HepG2 (cell line): ENCODE measurements around the gene RIPK1. TPM values are rescaled to one million over a fixed set of nuclear protein-coding genes. Genes with fewer than 3 reads are reported as not detected.

ENCODE experiments used
- AGO1 ChIP-seq: fragments of 200-400 bp; formaldehyde crosslinking; IDR thresholded peaks from 2 replicates; pipeline ENCODE4 v1.6.1; 2017; ENCODE audit warnings: mild to moderate bottlenecking, low read depth, low read length, moderate library complexity; ENCODE audit not compliant: poor library complexity, severe bottlenecking
- ARHGAP35 ChIP-seq: sonication (generic); formaldehyde crosslinking; IDR thresholded peaks from 2 replicates; pipeline ENCODE4 v1.9.0; 2022; ENCODE audit warnings: mild to moderate bottlenecking, inconsistent platforms, moderate library complexity, missing genetic modification reagents, borderline replicate concordance
- ELF1 ChIP-seq: sonication (generic); formaldehyde crosslinking; IDR thresholded peaks from 2 replicates; pipeline ENCODE4 v1.4.0; 2020; ENCODE audit warnings: missing genetic modification reagents
- JUND ChIP-seq: sonication (generic); formaldehyde crosslinking; IDR thresholded peaks from 2 replicates; pipeline ENCODE4 v1.8.0; 2022; ENCODE audit warnings: mild to moderate bottlenecking, missing genetic modification reagents
- LCORL ChIP-seq, 2 experiments: fragments of 450-650 bp in 1 of 2; sonication (generic) in 1 of 2; formaldehyde crosslinking in 1 of 2; IDR thresholded peaks; 2 replicates each; pipeline versions ENCODE4 v1.5.0 to v1.6.1; 2017 to 2020; ENCODE audit warnings: antibody characterized with exemption in 1 of 2, missing genetic modification reagents in 1 of 2
- MBD4 ChIP-seq: IDR thresholded peaks from 2 replicates; pipeline ENCODE4 v1.6.1; 2012; ENCODE audit warnings: low read length, inconsistent platforms, borderline replicate concordance
- SAP130 ChIP-seq: IDR thresholded peaks from 2 replicates; pipeline ENCODE4 v1.6.1; 2016; ENCODE audit warnings: low read depth
- SNAI1 ChIP-seq: sonication (generic); formaldehyde crosslinking; IDR thresholded peaks from 2 replicates; pipeline ENCODE4 v1.5.0; 2020; ENCODE audit warnings: mild to moderate bottlenecking, missing genetic modification reagents, borderline replicate concordance
- SP1 ChIP-seq, 2 experiments: fragments of 450-650 bp in 1 of 2; sonication (generic) in 1 of 2; formaldehyde crosslinking in 1 of 2; IDR thresholded peaks; 2 replicates each; pipeline versions ENCODE4 v1.4.0 to v1.6.1; 2016 to 2020; ENCODE audit warnings: missing genetic modification reagents in 1 of 2
- SYNCRIP ChIP-seq: fragments of 200-400 bp; formaldehyde crosslinking; IDR thresholded peaks from 2 replicates; pipeline ENCODE4 v1.6.1; 2018; ENCODE audit warnings: mild to moderate bottlenecking, low read depth, low read length; ENCODE audit not compliant: insufficient read depth
- THAP11 ChIP-seq: IDR thresholded peaks from 2 replicates; pipeline ENCODE4 v1.6.1; 2016; ENCODE audit warnings: missing biosample characterization, missing genetic modification reagents
- THYN1 ChIP-seq: sonication (generic); formaldehyde crosslinking; IDR thresholded peaks from 2 replicates; pipeline ENCODE4 v1.8.1; 2023; ENCODE audit warnings: low read depth, mild to moderate bottlenecking, moderate library complexity, missing genetic modification reagents, borderline replicate concordance
- ZNF331 ChIP-seq: sonication (generic); formaldehyde crosslinking; IDR thresholded peaks from 2 replicates; pipeline ENCODE4 v1.4.0; 2020; ENCODE audit warnings: missing genetic modification reagents
- ZNF333 ChIP-seq: sonication (generic); formaldehyde crosslinking; IDR thresholded peaks from 2 replicates; pipeline ENCODE4 v1.4.0; 2020; ENCODE audit warnings: mild to moderate bottlenecking, missing genetic modification reagents, borderline replicate concordance
- ZNF674 ChIP-seq: sonication (generic); formaldehyde crosslinking; IDR thresholded peaks from 2 replicates; pipeline ENCODE4 v1.5.0; 2020; ENCODE audit warnings: low read depth, mild to moderate bottlenecking, missing genetic modification reagents
- polyA plus RNA-seq, 8 experiments: library from polyadenylated mRNA; depleted of rRNA in 3 of 8; stranded (reverse) in 7 of 8; unstranded in 1 of 8; fragments of >200 nt; fragmentation: Illumina TruSeq in 4 of 8; extraction: Trizol in 4 of 8; gene quantifications; 2 replicates each; pipeline versions ENCODE4 v1.2.1 to v1.2.3, GENCODE V29; 2011 to 2016; ENCODE audit warnings: low read depth in 4 of 8, missing spikeins in 1 of 8, mixed read lengths in 1 of 8; ENCODE audit not compliant: insufficient read depth in 1 of 8
- total RNA-seq, 5 experiments: library from RNA; depleted of rRNA; stranded (reverse); fragments of >200 nt; fragmentation: Illumina TruSeq; extraction: Trizol; gene quantifications; 2 replicates each; pipeline ENCODE4 v1.2.3, GENCODE V29; 2016; ENCODE audit warnings: low read depth in 1 of 5
- TF ChIP-seq, protein P1 (sequence below): sonication (generic); formaldehyde crosslinking; IDR thresholded peaks from 2 replicates; pipeline ENCODE4 v1.4.0; 2020; ENCODE audit warnings: missing genetic modification reagents
- TF ChIP-seq, protein P2 (sequence below): sonication (generic); formaldehyde crosslinking; IDR thresholded peaks from 2 replicates; pipeline ENCODE4 v1.5.1; 2020; ENCODE audit warnings: missing genetic modification reagents, mild to moderate bottlenecking, borderline replicate concordance
- TF ChIP-seq, protein P3 (sequence below): sonication (generic); formaldehyde crosslinking; IDR thresholded peaks from 2 replicates; pipeline ENCODE4 v1.5.1; 2020; ENCODE audit warnings: mild to moderate bottlenecking, missing genetic modification reagents

The RIPK1 gene
- total and polyA plus RNA-seq, 2 of the 13 experiments (the other 11 are each of a cell fraction or from before 2014, with no cell fraction given): 9.0 to 10.3 TPM

DNA sequence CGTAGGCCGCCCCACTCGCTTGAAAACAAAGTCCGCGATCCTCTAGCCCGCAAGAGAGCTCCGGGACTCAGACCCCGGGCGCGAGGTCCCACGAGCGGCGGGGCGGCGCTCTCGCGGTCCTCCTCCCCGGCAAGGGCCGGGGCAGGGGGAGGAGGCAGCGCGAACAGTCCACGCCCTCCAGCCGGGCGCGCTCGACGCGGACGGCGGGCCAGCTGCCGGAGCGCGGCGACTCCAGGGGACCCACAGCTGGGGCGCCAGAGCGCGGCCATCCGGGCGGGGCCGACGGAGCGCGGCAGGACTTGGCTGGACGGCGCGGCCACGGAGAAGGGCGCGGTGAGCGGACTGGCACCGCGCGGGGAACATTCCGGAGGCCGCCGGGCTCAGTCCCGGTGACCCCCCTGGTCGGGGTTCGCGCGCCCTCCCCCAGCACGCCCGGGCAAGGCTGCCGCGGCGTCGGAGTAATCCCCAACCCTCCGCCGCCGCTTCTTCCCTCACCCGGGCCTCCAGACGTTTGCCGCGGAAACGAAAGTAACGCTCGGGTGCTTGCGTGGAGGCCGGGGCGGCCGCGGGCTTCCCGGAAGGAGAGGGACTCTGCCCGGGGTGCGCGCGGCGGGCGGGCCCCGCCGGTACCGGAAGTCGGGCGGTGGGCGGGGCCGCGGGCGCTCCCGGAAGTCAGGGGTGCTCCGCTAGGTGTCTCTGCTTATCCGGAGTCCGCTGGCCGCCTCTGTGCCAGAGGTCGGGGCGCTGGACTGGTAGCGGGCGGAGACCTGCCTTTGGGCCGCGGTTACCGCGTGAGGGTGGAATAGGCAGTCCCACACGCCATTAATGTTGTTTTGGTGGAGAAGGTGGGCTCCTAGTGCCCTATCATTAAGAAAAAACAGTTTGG is at the start of gene RIPK1 (continued):
- TF ChIP-seq, protein P1, sequence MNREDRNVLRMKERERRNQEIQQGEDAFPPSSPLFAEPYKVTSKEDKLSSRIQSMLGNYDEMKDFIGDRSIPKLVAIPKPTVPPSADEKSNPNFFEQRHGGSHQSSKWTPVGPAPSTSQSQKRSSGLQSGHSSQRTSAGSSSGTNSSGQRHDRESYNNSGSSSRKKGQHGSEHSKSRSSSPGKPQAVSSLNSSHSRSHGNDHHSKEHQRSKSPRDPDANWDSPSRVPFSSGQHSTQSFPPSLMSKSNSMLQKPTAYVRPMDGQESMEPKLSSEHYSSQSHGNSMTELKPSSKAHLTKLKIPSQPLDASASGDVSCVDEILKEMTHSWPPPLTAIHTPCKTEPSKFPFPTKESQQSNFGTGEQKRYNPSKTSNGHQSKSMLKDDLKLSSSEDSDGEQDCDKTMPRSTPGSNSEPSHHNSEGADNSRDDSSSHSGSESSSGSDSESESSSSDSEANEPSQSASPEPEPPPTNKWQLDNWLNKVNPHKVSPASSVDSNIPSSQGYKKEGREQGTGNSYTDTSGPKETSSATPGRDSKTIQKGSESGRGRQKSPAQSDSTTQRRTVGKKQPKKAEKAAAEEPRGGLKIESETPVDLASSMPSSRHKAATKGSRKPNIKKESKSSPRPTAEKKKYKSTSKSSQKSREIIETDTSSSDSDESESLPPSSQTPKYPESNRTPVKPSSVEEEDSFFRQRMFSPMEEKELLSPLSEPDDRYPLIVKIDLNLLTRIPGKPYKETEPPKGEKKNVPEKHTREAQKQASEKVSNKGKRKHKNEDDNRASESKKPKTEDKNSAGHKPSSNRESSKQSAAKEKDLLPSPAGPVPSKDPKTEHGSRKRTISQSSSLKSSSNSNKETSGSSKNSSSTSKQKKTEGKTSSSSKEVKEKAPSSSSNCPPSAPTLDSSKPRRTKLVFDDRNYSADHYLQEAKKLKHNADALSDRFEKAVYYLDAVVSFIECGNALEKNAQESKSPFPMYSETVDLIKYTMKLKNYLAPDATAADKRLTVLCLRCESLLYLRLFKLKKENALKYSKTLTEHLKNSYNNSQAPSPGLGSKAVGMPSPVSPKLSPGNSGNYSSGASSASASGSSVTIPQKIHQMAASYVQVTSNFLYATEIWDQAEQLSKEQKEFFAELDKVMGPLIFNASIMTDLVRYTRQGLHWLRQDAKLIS (CRISPR knock-in tag): no peak
- TF ChIP-seq AGO1 (peak; percentile 92), SYNCRIP (no peak), ARHGAP35 (CRISPR knock-in tag) (0 out of 2 replicates have a peak, but pooled peaks have one; percentile 15), LCORL (IDR thresholded peaks at IDR 0.05) (no peak), LCORL (CRISPR knock-in tag; IDR thresholded peaks at IDR 0.05) (peak; percentile 81), THYN1 (CRISPR knock-in tag) (no peak), ZNF331 (0 out of 2 replicates have a peak, but pooled peaks have one; percentile 16), SAP130 (CRISPR knock-in tag) (peak; percentile 81), THAP11 (CRISPR knock-in tag) (peak; percentile 88), SP1 (IDR thresholded peaks at IDR 0.05) (no peak), SP1 (CRISPR knock-in tag; IDR thresholded peaks at IDR 0.05) (peak; percentile 85), ZNF674 (CRISPR knock-in tag) (0 out of 2 replicates have a peak, but pooled peaks have one; percentile 22), JUND (CRISPR knock-in tag) (no peak; the same call in 1 of the 2 replicates), MBD4 (no peak), ELF1 (CRISPR knock-in tag) (peak; percentile 90), ZNF333 (CRISPR knock-in tag) (peak; percentile 92; the same call in 1 of the 2 replicates), SNAI1 (CRISPR knock-in tag) (peak; percentile 68; the same call in 1 of the 2 replicates)
- TF ChIP-seq, protein P2, sequence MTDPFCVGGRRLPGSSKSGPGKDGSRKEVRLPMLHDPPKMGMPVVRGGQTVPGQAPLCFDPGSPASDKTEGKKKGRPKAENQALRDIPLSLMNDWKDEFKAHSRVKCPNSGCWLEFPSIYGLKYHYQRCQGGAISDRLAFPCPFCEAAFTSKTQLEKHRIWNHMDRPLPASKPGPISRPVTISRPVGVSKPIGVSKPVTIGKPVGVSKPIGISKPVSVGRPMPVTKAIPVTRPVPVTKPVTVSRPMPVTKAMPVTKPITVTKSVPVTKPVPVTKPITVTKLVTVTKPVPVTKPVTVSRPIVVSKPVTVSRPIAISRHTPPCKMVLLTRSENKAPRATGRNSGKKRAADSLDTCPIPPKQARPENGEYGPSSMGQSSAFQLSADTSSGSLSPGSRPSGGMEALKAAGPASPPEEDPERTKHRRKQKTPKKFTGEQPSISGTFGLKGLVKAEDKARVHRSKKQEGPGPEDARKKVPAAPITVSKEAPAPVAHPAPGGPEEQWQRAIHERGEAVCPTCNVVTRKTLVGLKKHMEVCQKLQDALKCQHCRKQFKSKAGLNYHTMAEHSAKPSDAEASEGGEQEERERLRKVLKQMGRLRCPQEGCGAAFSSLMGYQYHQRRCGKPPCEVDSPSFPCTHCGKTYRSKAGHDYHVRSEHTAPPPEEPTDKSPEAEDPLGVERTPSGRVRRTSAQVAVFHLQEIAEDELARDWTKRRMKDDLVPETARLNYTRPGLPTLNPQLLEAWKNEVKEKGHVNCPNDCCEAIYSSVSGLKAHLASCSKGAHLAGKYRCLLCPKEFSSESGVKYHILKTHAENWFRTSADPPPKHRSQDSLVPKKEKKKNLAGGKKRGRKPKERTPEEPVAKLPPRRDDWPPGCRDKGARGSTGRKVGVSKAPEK (CRISPR knock-in tag): peak; percentile 51
- TF ChIP-seq, protein P3, sequence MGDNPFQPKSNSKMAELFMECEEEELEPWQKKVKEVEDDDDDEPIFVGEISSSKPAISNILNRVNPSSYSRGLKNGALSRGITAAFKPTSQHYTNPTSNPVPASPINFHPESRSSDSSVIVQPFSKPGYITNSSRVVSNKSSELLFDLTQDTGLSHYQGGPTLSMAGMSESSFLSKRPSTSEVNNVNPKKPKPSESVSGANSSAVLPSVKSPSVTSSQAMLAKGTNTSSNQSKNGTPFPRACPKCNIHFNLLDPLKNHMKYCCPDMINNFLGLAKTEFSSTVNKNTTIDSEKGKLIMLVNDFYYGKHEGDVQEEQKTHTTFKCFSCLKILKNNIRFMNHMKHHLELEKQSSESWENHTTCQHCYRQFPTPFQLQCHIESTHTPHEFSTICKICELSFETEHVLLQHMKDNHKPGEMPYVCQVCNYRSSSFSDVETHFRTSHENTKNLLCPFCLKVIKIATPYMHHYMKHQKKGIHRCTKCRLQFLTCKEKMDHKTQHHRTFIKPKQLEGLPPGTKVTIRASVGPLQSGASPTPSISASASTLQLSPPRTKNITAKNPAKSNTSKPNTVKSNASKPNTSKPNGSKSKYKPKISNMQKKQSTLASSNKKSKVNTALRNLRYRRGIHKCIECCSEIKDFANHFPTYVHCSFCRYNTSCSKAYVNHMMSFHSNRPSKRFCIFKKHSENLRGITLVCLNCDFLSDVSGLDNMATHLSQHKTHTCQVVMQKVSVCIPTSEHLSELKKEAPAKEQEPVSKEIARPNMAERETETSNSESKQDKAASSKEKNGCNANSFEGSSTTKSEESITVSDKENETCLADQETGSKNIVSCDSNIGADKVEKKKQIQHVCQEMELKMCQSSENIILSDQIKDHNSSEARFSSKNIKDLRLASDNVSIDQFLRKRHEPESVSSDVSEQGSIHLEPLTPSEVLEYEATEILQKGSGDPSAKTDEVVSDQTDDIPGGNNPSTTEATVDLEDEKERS (CRISPR knock-in tag): no peak; the same call in 1 of the 2 replicates
